ENCODE results near the gene THSD8.

GRCh38 chr19:12788042-12788681, 13.7 kb upstream of the THSD8 start:
- TF ChIP-seq POLR2A (IDR thresholded peaks at IDR 0.05; ENCODE audit: extremely low read depth, insufficient read length) (no peak), CTCF (IDR thresholded peaks at IDR 0.05; ENCODE audit: low read depth, low read length) (no peak), MYC (IDR thresholded peaks at IDR 0.05; ENCODE audit: low read depth, low read length) (no peak), MAX (IDR thresholded peaks at IDR 0.05; ENCODE audit: low read depth, low read length) (no peak)
